CD4-positive, alpha-beta T cell treated with Interleukin-4 for 4 hours (primary cell): Measurements from ENCODE around the gene NFIA.

Experiments used
- DNase-seq: peaks from one replicate; pipeline ENCODE4 v3.0.0-alpha.2; 2020

NFIA gene

DNA sequence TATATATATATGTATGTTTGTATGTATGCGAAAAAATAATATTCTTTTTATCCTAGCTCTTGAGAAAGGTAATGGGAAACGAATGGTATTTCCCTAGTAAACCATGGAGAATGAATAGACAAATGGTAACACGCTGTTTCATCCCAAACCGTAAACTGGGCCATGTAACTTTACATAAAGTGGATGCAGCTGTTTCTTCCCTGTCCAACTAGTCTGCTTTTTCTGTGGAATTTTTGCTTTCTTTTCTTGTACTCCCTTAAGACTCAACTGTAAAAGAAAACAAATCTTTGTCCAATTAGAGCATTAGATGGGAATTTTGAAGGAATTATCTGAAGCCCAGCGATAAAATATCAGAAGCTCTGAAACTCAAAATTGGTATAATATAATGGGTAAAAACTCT lies 198.1 kb downstream of the NFIA start:
- no peak for DNase-seq

DNA sequence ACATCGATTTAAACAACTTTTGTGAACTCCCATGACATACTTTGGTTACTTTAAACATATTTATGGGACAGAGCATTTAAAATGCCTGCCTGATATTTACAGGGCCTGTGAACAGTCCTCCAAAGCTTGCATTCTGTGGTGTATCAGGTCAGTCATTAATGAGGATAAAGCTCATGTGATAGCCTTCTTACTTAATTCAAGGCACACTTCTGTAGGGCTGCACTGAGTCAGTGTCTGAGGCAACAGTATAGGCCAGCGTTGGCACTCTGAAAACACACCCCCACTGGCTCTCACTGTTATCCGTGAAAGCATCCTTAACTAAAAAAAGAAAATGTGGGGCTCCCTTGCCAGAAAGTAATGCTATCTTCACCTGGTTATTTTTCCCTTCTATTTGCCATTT lies 200.0 kb downstream of the NFIA start:
- DNase-seq: no peak

DNA sequence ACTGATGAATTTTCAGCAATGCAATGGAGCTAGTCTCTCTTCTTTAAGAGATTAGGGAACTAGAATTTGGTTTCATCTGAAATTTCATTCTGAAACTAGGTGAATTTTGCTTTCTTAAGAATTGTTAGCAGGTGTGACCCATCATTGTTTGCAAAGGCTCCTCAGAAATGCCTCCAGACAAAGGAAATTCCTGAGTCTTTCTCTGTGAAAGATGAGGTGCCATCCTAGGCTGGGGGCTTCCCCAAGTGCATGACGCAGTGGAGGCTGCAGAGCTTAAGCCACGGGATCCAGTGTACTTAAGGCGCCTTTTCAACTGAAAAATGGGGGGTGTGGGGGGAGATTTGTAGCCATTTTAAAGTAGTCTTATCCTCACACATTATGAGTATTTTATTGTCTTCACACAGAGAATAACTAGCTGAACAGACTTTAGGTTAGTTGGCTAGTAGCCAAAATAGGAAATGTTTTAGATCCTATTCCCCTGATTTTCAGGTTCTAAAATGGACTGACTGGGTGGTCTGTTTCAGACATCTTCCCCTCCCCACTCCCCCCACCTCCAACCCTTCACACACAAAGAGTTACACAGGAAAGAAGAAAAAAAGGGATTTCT lies 202.0 kb downstream of the NFIA start:
- DNase-seq: no peak

DNA sequence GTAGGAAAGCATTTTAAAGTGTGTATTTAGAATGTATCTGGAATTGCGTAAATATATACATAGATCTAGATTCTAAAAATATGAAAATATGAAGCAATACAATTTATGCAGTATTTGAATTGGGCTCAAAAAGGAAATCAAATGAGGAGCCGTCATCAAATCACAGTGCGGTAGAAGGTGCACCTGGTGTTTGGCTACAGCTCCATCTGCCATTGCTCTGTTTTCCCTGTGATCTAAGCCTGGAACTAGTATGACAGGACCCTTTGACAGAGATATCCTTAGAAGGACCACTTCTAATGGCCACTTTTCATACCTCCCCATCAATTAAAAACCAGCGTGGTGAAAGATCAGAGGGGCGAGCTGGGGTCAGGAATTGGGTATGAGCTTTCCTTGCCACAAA lies 202.6 kb downstream of the NFIA start:
- DNase-seq: no peak

DNA sequence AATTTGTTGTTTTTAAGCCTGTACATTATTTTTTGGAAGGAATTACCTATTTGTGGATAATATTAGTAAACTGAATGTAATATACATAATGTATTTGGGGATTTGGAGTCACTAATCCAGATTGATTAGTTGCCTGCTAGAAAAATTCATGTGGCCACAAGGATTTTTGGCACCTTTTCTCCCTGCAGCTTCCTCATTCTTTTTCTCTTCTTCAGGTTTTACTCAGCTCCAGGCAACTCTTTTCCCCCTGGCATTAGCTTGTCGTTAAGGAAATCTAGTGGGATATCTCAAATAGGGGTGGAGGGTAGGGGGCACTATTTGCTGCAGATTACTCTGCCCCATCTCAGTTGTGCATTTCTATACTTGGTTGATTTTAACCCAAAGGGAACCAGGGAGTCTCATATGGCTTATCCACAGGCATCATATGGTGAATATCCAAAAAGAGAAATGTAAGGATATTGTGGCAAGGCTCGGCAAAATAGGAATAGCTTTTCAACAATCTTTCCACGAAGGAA lies 203.1 kb downstream of the NFIA start:
- DNase-seq: no peak

DNA sequence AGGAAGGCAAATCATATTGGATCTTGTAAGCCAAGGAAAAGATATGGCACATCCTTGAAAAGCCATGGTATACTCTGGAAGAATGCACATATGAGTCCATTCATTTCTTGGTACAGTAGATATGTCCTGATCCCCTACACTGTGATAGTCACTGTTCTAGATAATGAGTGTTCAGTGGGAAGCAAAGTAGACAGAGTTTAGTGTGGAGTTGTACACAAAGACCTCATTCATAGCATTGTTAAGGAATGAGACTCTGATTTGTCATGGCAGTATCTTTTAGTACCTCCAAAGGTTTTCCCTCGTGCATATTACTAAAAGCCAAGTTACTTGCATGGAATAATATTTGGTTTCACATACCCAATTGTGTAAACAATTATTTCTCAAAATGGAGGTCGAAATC lies 204.7 kb downstream of the NFIA start:
- DNase-seq: no peak

DNA sequence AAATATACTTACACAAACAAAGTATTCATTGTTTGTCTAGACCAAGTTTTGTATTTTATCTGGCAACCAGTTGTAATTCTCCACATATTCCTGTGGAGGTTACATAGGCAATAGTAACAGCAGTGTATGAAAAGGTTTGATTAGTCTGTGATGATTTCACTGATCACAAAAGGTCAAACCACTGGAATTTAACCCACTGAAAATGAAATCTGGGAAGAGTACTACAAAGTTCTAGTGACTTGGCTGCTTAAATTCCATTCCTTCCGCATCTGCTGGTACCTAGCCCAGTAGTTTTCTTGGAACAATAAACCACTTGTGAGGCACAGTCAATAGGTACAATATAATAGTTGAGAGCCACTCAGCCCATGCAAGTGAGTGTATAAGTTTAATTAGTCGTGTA lies 205.4 kb downstream of the NFIA start:
- DNase-seq: no peak

DNA sequence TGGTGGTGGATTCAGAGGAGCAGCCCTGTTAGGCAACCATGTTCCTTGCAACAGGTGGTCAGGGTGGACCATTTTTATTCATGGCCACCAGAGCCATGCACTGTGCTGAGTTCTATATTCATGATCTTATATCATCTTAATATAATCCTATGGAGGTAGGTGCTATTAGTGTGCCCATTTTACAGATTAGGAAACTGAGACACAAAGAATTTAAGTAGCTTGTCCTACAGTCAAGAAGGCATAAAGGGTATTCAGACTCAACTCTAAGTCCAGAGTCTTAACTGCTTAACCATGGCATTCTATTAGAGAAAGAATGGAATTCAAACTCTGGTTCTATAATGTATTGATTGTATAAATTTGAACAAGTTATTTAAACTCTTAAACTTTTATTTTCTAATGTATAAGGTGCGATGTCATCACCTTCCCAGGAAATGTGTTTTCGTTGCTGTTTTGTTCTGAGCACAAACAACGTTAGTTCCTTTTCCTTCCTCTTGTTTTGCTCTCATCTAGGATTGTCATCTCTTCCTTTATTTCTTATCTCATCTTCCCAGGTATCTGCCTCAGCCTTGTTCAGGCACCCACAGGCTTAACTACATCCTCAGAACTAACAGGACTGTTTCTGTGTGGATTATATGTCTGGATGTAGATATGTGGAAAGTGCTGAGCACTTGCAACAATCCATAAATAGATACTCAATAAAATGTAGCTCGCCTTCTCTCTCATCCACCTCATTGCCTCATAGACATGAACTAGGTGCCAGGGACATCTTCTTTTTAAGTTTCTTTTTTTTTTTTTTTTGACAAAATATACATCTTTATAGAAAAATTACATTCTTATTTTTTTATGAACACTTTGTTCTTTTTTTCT lies 207.1 kb downstream of the NFIA start:
- DNase-seq: no peak

DNA sequence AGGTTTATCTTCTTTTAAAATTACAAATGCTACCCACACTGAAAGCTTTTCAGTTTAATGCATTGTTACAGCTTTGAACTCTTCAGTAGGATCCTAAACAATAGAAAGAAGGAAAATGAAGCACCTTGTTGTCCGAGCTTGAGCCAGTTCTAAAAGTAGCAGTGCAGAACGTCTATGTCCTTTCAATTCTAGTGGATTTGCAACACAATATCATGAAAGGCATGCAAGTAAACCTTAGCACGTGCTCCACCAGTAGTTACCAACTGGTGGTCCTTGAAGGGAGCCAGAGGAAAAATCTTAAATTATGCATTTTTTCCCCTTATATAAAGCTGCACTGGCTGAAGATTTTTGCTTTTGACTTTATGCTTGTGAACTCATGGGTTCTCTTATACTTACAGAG lies 208.2 kb downstream of the NFIA start:
- DNase-seq: no peak

DNA sequence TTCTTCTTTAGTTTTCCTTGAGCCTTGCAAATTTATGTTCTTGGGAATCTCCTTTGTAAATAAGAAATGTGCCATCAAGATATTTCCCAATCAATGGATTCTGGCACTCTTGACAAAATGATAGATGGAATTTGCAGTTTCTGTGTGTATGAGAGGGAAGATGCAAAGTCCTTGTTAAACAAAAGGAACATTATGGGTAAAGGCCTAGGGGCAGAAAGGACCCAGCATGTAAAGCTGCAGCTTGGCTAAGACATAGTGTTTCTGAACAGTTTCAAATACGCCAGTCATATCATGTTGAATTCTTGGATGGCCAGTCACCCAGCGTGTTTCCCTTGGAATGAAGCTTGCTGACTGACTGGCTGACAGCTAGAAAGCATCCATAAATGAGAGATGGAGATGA lies 210.8 kb downstream of the NFIA start:
- DNase-seq: no peak

DNA sequence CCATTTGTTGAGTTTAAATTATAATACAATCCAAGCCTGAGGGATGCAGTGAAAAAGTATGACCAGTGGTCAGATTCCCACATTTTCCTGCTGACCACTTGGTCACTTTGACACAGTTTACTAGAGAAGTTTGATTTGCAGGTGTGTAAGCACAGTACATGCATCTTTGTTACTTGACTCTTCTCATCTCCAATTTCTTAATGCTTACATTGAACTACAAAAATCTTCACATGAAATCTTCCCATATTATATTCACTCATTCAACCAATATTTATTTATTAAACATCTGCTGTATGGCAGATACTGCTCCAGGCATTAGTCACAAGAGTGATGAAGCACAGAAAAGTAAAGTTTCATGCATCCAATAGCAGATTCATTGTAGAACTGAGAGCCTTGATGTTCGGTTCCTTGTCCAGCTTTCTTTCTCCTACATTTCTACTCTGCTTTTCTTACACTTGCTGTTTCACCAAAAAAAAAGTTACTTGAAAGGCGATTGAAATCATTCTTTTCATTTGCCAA lies 211.7 kb downstream of the NFIA start:
- no peak for DNase-seq

DNA sequence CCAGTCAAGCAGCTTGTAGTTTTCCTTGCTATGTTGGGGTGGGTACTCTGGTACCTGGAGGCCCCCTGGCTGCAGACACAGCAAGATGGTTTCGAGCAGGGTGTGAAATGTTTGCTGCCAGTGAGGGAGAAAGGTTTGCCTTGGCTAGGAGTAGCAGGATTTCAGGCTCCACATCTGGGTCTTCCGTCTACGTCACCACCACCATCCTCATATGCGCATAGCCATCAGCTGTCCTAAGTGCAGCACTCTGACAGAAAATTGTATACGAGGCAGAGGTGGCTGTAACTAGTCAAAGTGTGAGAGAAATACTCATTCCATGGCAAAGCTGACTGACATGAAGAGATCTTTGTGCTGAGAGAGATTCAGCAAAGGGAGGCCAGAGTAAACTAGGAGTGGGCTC lies 212.6 kb downstream of the NFIA start:
- DNase-seq: no peak

DNA sequence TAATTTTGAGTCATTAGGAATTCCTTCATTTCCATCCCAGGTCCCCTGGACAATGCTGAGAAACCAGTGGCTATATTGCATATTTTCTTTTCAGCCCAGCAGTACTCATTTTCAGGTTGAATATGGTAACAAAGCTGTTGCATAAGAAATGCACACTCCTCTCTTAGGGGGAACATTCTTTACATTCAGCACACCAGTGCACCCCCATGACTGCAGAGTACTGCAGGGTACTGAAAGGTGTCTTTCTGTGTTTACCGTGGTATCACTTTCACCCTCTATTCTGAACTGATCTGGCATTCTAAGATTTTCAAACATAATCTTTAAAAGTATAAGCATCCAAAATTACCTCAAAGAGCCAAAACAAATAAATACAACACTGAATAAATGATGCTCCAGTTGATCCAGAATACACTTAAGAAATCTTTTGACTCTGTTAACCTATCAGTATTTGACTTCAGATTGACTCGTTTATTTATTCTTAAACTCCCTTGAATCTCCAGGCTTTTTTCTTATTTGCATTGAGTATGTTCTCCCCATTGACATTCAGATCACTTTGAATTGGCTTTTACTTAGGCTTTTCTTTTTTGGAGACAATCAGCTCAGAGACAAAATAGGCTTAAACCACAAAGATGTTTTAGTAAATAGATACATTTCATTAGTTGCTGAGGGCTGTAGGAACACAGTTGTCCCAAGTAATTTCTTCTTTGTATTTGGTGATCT lies 213.6 kb downstream of the NFIA start:
- DNase-seq: no peak

DNA sequence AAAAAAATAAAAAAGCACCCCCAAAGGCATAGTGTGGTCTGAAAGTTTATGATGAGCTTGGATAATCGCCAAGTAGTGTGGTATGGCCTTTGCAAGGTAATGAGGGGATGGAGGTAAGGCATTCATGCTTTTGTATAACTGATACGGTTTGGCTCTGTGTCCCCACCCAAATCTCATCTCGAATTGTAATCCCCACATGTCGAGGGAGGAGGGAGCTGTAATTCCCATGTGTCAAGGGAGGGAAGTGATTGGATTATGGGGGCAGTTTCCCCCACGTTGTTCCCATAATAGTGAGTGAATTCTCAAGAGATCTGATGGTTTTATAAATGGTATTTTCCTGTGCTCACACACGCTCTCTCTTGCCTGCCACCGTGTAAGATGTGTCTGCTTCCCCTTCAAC lies 215.5 kb downstream of the NFIA start:
- no peak for DNase-seq

DNA sequence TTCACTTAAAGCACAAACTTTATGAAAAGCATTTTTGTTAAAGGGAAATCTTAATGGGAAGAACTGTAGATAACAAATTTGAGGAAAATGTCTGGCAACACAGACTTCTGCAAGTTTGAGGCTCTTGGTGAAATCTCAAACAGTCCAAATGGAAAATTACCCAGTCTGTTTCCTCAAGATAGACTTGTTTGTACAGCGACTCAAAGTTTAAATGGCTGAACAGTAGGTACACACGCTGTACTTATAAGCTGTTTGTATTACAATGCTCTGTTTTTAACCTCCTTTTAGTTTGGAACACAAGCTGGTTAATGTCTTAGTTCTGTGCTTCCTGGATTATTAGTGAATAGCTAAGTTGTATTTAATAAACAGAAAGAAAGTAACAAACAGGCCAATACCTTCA lies 217.1 kb downstream of the NFIA start:
- no peak for DNase-seq

DNA sequence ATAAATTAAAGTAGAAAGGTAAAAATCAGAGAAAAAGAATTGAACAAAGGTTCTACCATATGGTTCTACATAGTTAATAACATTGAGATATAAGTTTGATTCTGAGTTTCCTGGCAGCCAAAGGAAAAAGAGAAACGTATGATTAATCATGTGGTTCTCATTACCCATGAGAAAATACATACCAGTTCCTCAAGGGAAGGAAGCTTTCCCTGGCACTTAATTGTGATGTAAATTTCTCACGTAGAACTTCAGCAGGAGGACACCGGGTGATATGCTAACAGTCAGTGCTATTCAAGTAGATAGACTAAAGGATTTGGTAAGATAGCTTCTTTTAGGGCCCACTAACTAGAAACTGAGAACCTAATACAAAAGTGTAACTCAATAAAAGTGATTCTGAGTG lies 218.5 kb downstream of the NFIA start:
- no peak for DNase-seq

DNA sequence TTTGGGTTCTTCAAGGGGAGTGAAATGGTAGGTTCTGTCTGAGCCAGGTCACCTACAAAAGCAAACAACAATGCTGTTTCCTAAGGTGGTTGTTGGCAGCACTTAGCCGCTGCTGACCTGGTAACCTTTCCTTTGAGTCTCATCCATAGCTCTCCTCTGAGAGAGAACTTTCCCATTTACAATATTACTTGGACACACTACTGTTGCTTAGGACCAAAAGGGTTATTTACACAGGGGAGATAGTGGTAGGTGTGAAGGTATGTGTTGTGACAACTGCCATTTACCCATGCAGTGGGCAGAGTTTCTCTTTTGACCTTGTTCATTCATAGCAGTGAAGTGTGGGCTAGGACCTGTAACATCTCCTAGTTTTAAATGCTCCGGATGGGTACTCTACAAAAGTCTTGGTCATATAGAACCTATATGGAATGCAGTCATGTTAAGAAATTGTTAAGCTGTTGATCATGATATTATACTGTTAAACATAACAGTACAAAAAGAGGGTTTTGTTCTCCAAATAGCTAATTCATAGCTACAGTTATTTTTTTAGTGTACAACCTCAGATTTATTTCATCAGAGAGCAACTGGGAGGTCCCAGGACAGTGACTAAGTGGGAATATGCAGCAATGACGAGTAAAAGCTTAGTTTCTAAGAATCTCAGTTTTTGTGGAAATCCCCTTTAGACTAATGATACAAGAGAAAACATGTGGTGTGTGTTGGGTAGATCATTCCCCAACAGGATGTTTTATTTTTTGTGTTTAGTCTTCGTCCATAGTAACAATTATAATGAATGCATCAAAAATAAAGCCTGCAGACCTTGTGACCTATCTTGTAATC lies 219.7 kb downstream of the NFIA start:
- DNase-seq: peak; percentile 16

DNA sequence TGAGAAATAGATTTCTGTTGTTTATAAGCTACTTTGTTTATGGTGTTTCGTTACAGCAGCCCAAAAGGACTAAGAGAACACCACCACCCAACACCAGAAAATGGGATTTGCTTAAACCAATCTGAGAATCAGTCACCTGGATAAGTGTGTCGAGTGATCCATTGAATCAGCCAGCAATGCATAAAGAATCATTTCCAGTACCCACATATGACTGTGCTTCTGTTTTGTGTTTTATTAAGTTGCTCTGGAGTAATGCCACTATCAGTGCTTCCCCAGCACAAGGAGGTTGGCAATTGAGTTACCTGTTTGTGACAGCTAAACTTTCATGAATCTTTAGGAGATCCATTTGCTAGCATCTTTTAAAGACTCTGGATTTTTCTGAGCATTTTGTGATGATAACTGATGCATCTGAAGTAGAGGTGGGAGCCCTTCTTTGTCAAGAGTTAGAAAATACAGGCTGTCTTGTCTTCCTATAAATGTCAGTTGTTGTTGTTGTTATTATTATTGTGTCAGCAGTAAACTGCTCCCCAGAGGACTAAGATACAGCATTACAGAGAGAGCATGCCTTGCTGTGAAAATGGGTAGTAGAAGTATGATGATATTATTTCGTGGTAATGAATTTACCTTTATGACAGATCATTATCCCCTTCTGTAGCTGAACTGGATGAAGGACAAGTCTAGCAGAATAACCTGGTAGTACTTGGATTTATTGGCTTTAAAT lies 225.2 kb downstream of the NFIA start:
- no peak for DNase-seq

DNA sequence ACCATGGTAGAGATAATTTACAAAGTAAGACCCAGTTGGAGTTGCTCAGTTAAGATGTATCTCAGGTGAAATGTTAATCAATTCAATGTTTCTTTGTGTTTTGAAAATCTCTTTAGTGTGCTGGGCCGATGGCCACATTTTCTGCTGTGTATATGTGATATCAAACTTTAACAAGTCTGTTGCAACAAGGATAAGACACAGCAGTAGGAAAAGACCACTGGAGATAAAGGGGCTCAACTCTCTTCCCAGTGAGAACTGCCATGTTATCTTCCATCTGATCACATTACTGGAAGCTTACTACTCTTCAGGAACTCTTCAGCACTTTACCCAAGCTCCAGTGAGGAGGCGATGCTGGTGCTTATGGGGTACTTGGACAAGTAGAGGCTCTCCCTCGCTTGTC lies 227.7 kb downstream of the NFIA start:
- DNase-seq: no peak

DNA sequence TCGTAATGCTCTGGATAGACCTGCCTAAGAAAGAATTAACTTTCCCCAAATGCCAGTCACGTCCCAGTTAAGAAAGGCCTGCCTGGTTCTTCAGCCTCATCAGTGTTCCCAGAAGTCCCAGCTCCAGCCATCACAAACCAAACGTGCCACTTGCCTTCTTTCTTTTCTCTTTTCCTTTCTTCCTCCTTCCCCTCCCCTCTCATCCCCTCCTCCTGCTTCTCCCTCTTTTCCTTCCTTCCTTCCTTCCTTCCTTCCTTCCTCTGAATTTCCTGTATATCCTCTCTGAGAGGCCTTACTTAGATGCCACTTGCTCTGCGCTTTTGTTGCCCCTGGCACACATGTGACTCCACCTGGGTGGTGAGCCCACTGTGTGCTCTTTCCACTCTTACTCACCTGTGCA lies 228.2 kb downstream of the NFIA start:
- DNase-seq: no peak

DNA sequence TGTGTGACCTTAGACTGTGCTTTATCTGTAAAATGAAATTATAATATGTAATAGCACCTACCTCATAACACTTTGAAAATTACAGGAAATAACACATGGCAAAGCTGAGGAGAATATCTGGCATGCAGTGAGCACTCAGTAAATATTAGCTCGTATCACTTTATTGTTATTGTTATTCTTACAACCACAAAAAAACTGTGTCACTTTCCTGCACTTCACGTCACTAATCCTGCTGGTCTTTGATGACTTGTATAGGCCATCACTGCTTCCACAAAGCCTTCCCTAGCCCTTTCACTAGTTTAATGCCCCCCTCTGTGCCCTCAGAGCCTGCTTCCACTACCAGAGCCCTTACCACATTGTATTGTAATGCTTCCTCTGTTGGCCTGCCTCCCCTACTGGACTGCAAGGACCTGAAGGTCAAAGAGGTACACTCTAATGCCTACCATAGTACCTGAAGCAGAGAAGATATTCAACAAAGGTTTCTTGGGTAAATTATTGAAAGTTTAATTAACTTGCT lies 231.6 kb downstream of the NFIA start:
- DNase-seq: no peak

DNA sequence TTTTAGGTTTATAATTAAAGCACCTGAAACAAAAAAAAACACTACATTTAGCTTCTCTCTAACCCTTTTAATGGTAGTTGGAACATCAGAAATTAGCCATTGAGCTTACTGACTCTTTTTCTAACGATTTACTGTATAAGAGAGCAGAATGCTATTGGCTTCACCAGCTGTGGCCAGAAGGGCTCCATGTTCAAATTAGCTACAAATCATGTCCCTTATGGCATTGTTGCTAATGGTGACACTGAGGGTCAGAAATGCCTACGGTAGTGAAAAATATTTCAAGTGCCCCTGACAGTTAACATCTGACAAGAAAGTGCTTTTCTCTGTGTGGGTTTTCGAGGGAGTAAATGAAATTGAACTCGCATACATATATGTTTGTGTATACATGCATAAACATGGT lies 232.7 kb downstream of the NFIA start:
- no peak for DNase-seq
